ENCODE measurements around the gene GRID1.

The GRID1 gene

DNA sequence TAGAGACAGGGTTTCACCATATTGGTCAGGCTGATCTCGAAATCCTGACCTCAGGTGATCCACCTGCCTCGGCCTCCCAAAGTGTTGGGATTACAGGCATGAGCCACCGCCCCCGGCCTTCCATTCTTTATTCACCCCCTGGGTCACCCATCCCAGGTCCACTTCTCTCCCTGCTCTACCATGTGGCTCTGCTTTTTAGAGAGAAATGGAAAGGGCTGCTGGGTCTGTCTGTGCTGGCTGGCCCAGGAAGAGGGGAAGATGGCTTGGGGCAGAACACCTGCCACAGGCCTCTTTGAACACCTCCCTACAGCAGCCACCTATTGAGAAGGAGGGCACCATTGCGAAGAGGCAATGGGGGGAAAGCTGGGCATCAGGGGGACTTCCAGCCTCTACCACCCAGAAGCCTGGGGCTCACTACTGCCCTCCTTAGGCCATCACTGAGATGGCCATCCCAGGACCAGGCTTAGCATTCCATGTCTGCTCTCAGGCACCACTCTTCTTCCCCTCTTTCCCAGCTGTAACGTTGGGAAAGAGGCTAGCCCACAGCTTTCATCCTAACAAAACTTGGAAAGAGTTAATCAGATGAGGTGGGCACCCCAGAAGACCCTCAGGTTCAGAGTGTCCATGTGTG is 256.3 kb downstream of the GRID1 start:
- no peaks in the 10 kb centered on the region for H3K9me3 ChIP-seq (ENCODE audit: control insufficient read depth, insufficient read depth, low read depth, low read length)
- TF ChIP-seq ZNF132 (tag by site-specific recombination; IDR thresholded peaks at IDR 0.05; ENCODE audit: borderline replicate concordance): no peak
- TF ChIP-seq ZNF596 (tag by site-specific recombination; IDR thresholded peaks at IDR 0.05): no peak
- TF ChIP-seq ZNF19 (tag by site-specific recombination; IDR thresholded peaks at IDR 0.05; ENCODE audit: low read depth): no peak
- TF ChIP-seq ZNF571 (tag by site-specific recombination; IDR thresholded peaks at IDR 0.05): no peak
- TF ChIP-seq, protein P1, sequence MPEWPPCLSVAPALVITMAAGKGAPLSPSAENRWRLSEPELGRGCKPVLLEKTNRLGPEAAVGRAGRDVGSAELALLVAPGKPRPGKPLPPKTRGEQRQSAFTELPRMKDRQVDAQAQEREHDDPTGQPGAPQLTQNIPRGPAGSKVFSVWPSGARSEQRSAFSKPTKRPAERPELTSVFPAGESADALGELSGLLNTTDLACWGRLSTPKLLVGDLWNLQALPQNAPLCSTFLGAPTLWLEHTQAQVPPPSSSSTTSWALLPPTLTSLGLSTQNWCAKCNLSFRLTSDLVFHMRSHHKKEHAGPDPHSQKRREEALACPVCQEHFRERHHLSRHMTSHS (tag by site-specific recombination; IDR thresholded peaks at IDR 0.05): no peak
- TF ChIP-seq ZNF701 (tag by site-specific recombination; IDR thresholded peaks at IDR 0.05): no peak
- TF ChIP-seq MEIS1 (CRISPR knock-in tag; IDR thresholded peaks at IDR 0.05; ENCODE audit: borderline replicate concordance): no peak
- no peak for TF ChIP-seq ZNF426 (tag by site-specific recombination; IDR thresholded peaks at IDR 0.05)
- TF ChIP-seq ZNF302 (tag by site-specific recombination; IDR thresholded peaks at IDR 0.05; ENCODE audit: low read depth): no peak
- TF ChIP-seq ZNF354C (tag by site-specific recombination; IDR thresholded peaks at IDR 0.05; ENCODE audit: borderline replicate concordance, low read depth): no peak
- no peak for TF ChIP-seq ZFP69B (tag by site-specific recombination; IDR thresholded peaks at IDR 0.05)
- TF ChIP-seq ZNF274 (IDR thresholded peaks at IDR 0.05; ENCODE audit: low read length): no peak
- no peak for TF ChIP-seq ZNF274 (tag by site-specific recombination; IDR thresholded peaks at IDR 0.05; ENCODE audit: borderline replicate concordance)
- no peak for TF ChIP-seq GLI4 (tag by site-specific recombination; IDR thresholded peaks at IDR 0.05)
- no peak for TF ChIP-seq ZNF416 (tag by site-specific recombination; IDR thresholded peaks at IDR 0.05)
- ChIA-PET POLR2A (no interaction called here), CTCF (interaction anchor here (0.6 to 2.1 kb wide), 5 partner anchors 8 to 1798 kb away, joined by 3 to 6 read pairs (median 3); no protein-coding TSS in a partner anchor)
- H3K36me3 ChIP-seq (ENCODE audit: control insufficient read depth in 2 of 2, insufficient read depth in 1 of 2, low read length in 2 of 2): no peaks in the 10 kb centered on the region
- no peak overlapping the region for H3K4me3 ChIP-seq (ENCODE audit: low read depth, low read length)
- no peak overlapping the region for H3K27ac ChIP-seq (ENCODE audit: extremely low read depth, low read depth, low read length)
- H3K4me1 ChIP-seq (ENCODE audit: control insufficient read depth, insufficient read depth, low read length): no peaks in the 10 kb centered on the region

DNA sequence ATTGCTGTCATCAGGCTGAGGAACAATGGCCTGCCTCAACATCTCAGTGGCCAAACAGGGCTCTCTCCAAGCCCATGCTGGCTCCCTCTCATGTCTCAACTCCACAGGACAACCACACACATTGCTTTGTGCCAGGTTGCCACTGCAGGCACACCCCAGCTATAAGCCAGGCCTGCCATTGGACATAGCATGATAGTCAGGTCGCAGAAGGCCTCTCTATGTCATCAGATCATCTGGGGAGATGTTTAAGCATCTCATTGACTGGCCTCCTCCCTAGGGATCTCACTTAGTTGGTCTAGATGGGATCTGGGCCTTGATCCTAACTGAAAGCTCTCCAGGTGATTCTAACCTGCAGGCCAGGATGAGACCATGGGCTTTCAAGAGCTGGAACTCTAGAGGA is 257.2 kb downstream of the GRID1 start:
- ChIA-PET POLR2A (no interaction called here), CTCF (interaction anchor here (0.7 to 2.1 kb wide), 2 partner anchors 9 to 10 kb away, joined by 4 to 6 read pairs; no protein-coding TSS in a partner anchor)
- Histone ChIP-seq H3K27ac (ENCODE audit: extremely low read depth, low read depth, low read length) (no peak overlapping the region), H3K4me1 (ENCODE audit: control insufficient read depth, insufficient read depth, low read length) (no peaks in the 10 kb centered on the region), H3K36me3 (ENCODE audit: control insufficient read depth in 2 of 2, insufficient read depth in 1 of 2, low read length in 2 of 2) (no peaks in the 10 kb centered on the region), H3K4me3 (ENCODE audit: low read depth, low read length) (no peak overlapping the region), H3K9me3 (ENCODE audit: control insufficient read depth, insufficient read depth, low read depth, low read length) (no peaks in the 10 kb centered on the region)
- TF ChIP-seq, protein P2, sequence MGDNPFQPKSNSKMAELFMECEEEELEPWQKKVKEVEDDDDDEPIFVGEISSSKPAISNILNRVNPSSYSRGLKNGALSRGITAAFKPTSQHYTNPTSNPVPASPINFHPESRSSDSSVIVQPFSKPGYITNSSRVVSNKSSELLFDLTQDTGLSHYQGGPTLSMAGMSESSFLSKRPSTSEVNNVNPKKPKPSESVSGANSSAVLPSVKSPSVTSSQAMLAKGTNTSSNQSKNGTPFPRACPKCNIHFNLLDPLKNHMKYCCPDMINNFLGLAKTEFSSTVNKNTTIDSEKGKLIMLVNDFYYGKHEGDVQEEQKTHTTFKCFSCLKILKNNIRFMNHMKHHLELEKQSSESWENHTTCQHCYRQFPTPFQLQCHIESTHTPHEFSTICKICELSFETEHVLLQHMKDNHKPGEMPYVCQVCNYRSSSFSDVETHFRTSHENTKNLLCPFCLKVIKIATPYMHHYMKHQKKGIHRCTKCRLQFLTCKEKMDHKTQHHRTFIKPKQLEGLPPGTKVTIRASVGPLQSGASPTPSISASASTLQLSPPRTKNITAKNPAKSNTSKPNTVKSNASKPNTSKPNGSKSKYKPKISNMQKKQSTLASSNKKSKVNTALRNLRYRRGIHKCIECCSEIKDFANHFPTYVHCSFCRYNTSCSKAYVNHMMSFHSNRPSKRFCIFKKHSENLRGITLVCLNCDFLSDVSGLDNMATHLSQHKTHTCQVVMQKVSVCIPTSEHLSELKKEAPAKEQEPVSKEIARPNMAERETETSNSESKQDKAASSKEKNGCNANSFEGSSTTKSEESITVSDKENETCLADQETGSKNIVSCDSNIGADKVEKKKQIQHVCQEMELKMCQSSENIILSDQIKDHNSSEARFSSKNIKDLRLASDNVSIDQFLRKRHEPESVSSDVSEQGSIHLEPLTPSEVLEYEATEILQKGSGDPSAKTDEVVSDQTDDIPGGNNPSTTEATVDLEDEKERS (tag by site-specific recombination; IDR thresholded peaks at IDR 0.05): no peak
- TF ChIP-seq ZNF302 (tag by site-specific recombination; IDR thresholded peaks at IDR 0.05; ENCODE audit: low read depth) (no peak), OVOL3 (tag by site-specific recombination; IDR thresholded peaks at IDR 0.05) (no peak), ZNF621 (tag by site-specific recombination; IDR thresholded peaks at IDR 0.05) (no peak), ZNF112 (tag by site-specific recombination; IDR thresholded peaks at IDR 0.05) (no peak), ZNF660 (tag by site-specific recombination; IDR thresholded peaks at IDR 0.05) (no peak), ZNF146 (tag by site-specific recombination; IDR thresholded peaks at IDR 0.05) (no peak), ZBTB17 (tag by site-specific recombination; IDR thresholded peaks at IDR 0.05) (no peak), ZNF114 (tag by site-specific recombination; IDR thresholded peaks at IDR 0.05) (no peak)
- TF ChIP-seq, protein P3, sequence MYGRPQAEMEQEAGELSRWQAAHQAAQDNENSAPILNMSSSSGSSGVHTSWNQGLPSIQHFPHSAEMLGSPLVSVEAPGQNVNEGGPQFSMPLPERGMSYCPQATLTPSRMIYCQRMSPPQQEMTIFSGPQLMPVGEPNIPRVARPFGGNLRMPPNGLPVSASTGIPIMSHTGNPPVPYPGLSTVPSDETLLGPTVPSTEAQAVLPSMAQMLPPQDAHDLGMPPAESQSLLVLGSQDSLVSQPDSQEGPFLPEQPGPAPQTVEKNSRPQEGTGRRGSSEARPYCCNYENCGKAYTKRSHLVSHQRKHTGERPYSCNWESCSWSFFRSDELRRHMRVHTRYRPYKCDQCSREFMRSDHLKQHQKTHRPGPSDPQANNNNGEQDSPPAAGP (tag by site-specific recombination; IDR thresholded peaks at IDR 0.05): no peak
- TF ChIP-seq, protein P4, sequence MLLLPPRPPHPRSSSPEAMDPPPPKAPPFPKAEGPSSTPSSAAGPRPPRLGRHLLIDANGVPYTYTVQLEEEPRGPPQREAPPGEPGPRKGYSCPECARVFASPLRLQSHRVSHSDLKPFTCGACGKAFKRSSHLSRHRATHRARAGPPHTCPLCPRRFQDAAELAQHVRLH (tag by site-specific recombination; IDR thresholded peaks at IDR 0.05): no peak
- TF ChIP-seq, protein P5, sequence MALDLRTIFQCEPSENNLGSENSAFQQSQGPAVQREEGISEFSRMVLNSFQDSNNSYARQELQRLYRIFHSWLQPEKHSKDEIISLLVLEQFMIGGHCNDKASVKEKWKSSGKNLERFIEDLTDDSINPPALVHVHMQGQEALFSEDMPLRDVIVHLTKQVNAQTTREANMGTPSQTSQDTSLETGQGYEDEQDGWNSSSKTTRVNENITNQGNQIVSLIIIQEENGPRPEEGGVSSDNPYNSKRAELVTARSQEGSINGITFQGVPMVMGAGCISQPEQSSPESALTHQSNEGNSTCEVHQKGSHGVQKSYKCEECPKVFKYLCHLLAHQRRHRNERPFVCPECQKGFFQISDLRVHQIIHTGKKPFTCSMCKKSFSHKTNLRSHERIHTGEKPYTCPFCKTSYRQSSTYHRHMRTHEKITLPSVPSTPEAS (tag by site-specific recombination; IDR thresholded peaks at IDR 0.05): no peak
- TF ChIP-seq, protein P6, sequence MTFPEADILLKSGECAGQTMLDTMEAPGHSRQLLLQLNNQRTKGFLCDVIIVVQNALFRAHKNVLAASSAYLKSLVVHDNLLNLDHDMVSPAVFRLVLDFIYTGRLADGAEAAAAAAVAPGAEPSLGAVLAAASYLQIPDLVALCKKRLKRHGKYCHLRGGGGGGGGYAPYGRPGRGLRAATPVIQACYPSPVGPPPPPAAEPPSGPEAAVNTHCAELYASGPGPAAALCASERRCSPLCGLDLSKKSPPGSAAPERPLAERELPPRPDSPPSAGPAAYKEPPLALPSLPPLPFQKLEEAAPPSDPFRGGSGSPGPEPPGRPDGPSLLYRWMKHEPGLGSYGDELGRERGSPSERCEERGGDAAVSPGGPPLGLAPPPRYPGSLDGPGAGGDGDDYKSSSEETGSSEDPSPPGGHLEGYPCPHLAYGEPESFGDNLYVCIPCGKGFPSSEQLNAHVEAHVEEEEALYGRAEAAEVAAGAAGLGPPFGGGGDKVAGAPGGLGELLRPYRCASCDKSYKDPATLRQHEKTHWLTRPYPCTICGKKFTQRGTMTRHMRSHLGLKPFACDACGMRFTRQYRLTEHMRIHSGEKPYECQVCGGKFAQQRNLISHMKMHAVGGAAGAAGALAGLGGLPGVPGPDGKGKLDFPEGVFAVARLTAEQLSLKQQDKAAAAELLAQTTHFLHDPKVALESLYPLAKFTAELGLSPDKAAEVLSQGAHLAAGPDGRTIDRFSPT (tag by site-specific recombination; IDR thresholded peaks at IDR 0.05): no peak
